DMS79 treated with DMSO at 0.1 percent for 48 hours (cell line): ENCODE results near the gene CPLX1.
"Not testable (repeated sequence)": the region's sequence is repeated elsewhere in the genome, so short reads cannot be mapped to it uniquely, and the experiment has no call there.

Experiments used
- DNase-seq: peaks from one replicate; lab custom pipeline; 2025; lab: John Stamatoyannopoulos, UW

The CPLX1 gene

GRCh38 chr4:775485-775884, 50.4 kb downstream of the CPLX1 start:
- not testable (repeated sequence) for DNase-seq

- not testable (repeated sequence) for DNase-seq
Measured at GRCh38 chr4:774419-775092, 51.4 kb downstream of the CPLX1 start.

- DNase-seq, result no peak
Measured at GRCh38 chr4:773214-773613, 52.7 kb downstream of the CPLX1 start.

- no peak for DNase-seq
Measured at GRCh38 chr4:772776-773175, 53.2 kb downstream of the CPLX1 start.

- no peak for DNase-seq
Measured at GRCh38 chr4:772118-772517, 53.8 kb downstream of the CPLX1 start.

- DNase-seq, result no peak
Measured at GRCh38 chr4:771464-771863, 54.5 kb downstream of the CPLX1 start.

GRCh38 chr4:770022-770421, 55.9 kb downstream of the CPLX1 start:
- no peak for DNase-seq

- DNase-seq, result no peak
Measured at GRCh38 chr4:769511-769910, 56.4 kb downstream of the CPLX1 start.

GRCh38 chr4:768995-769394, 56.9 kb downstream of the CPLX1 start:
- DNase-seq, result no peak

GRCh38 chr4:768076-768475, 57.9 kb downstream of the CPLX1 start:
- no peak for DNase-seq

GRCh38 chr4:766559-767283, 59.2 kb downstream of the CPLX1 start:
- no peak for DNase-seq

GRCh38 chr4:766152-766515, 59.8 kb downstream of the CPLX1 start:
- no peak for DNase-seq

- no peak for DNase-seq
Measured at GRCh38 chr4:764405-765169, 61.3 kb downstream of the CPLX1 start.

- no peak for DNase-seq
Measured at GRCh38 chr4:763922-764321, 62.0 kb downstream of the CPLX1 start.

GRCh38 chr4:763191-763810, 62.6 kb downstream of the CPLX1 start:
- no peak for DNase-seq

GRCh38 chr4:762211-763190, 63.4 kb downstream of the CPLX1 start:
- no peak for DNase-seq

- DNase-seq, result no peak
Measured at GRCh38 chr4:761739-762138, 64.2 kb downstream of the CPLX1 start.

GRCh38 chr4:761086-761485, 64.8 kb downstream of the CPLX1 start:
- no peak for DNase-seq

- DNase-seq, result no peak
Measured at GRCh38 chr4:760616-761015, 65.3 kb downstream of the CPLX1 start.

GRCh38 chr4:759810-760209, 66.1 kb downstream of the CPLX1 start:
- not testable (repeated sequence) for DNase-seq

GRCh38 chr4:757111-757510, 68.8 kb downstream of the CPLX1 start:
- no peak for DNase-seq
